HUES6 (cell line): ENCODE data around the gene MPND.

Experiments
- H3K27ac ChIP-seq: 2 replicates; pipeline ENCODE4 v1.7.0; 2013; ENCODE audit warnings: low read depth, mild to moderate bottlenecking, low read length, inconsistent platforms
- H3K27me3 ChIP-seq: 2 replicates; pipeline ENCODE4 v1.6.1; 2013; ENCODE audit warnings: low read length; ENCODE audit not compliant: control insufficient read depth, insufficient read depth
- H3K36me3 ChIP-seq: 2 replicates; pipeline ENCODE4 v1.6.1; 2013; ENCODE audit warnings: low read length; ENCODE audit not compliant: control insufficient read depth, insufficient read depth
- H3K4me1 ChIP-seq: 2 replicates; pipeline ENCODE4 v1.6.1; 2013; ENCODE audit warnings: low read length; ENCODE audit not compliant: control insufficient read depth, insufficient read depth
- H3K4me3 ChIP-seq: 2 replicates; pipeline ENCODE4 v1.5.1; 2013; ENCODE audit warnings: low read depth, low read length
- H3K9ac ChIP-seq: one replicate; pipeline ENCODE4 v1.6.1; 2013; ENCODE audit warnings: mild to moderate bottlenecking, low read length
- H3K9me3 ChIP-seq: 2 replicates; pipeline ENCODE4 v1.6.1; 2013; ENCODE audit warnings: low read depth, low read length; ENCODE audit not compliant: control insufficient read depth, insufficient read depth

The MPND gene

GRCh38 chr19:4401769-4402170 is 58.4 kb downstream of the MPND start:
- H3K4me1 ChIP-seq, result peaks cover 22% of the 10 kb centered on the region
- no peaks in the 10 kb centered on the region for H3K9me3 ChIP-seq
- peak overlapping the region; percentile 43 for H3K9ac ChIP-seq
- H3K27ac ChIP-seq, result no peak overlapping the region; the same call in 1 of the 2 replicates
- H3K27me3 ChIP-seq, result no peaks in the 10 kb centered on the region
- H3K36me3 ChIP-seq, result peaks cover 27% of the 10 kb centered on the region
- peak overlapping the region; percentile 52 for H3K4me3 ChIP-seq

DNA sequence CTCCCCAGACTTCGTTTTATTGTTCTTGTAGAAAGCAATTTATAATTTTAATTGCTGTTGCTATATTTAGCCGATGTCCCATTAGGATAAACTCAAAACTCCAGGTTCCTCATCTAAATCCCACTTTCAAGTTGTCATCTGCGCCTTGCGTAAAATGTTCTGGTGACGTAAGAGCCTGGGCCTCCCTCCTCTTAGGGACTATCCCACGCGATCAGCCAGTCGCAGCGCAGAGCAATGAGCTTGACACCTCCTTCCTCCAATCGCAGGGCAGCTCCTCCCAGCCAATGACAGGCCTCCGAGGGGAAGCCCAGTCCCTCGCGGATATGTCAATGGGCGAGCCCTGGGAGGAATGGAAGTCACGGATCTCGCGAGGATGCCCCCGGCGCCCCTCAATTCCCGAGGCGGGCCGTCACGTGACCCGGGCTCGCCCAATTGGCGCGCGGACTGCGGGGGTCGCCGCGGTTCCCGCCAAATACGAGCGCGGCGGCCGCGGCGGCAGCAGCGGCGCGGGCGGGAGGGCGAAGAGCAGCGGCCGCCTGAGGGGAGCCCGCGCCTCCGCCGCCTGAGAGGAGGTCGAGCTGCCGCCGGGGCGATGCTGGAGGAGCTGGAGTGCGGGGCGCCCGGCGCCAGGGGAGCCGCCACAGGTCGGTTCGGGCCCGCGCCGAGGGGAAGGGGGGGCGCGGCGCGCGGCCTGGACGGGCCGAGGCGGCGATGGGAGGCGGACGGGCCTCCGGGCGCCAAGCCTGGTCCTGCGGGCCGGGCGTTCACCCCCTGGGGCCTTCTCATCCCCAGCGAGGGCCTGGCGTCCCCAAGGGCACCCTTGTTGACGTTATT is 59.0 kb downstream of the MPND start, which contains the start of gene CHAF1A:
Gene CHAF1A (plus strand): TSS at position 470 of the 834 bp plus-strand sequence. CDS start 123 bp downstream, at position 593.
- peaks cover 22% of the 10 kb centered on the region for H3K4me1 ChIP-seq
- no peaks in the 10 kb centered on the region for H3K27me3 ChIP-seq

GRCh38 chr19:4403005-4403761 is 59.8 kb downstream of the MPND start:
- Histone ChIP-seq H3K9ac (peak overlapping the region; percentile 98), H3K4me1 (peaks cover 22% of the 10 kb centered on the region), H3K36me3 (peaks cover 16% of the 10 kb centered on the region), H3K27me3 (no peaks in the 10 kb centered on the region), H3K27ac (peak overlapping the region; percentile 95), H3K9me3 (no peaks in the 10 kb centered on the region), H3K4me3 (peak overlapping the region; percentile 89)

More for the DNA sequence above, 59.0 kb downstream of the MPND start, which contains the start of gene CHAF1A:
- H3K36me3 ChIP-seq, result peaks cover 21% of the 10 kb centered on the region
- no peaks in the 10 kb centered on the region for H3K9me3 ChIP-seq
- H3K9ac ChIP-seq, result peak within 1 kb of the TSS; percentile 98
- H3K4me3 ChIP-seq, result peak within 1 kb of the TSS; percentile 89
- H3K27ac ChIP-seq, result peak within 1 kb of the TSS; percentile 95

GRCh38 chr19:4405977-4406376 is 62.6 kb downstream of the MPND start:
- peaks cover 35% of the 10 kb centered on the region for H3K36me3 ChIP-seq
- H3K9ac ChIP-seq, result no peak overlapping the region

GRCh38 chr19:4406626-4407025 is 63.3 kb downstream of the MPND start:
- H3K27ac ChIP-seq, result peak overlapping the region; percentile 71; the same call in 1 of the 2 replicates
- no peak overlapping the region for H3K9ac ChIP-seq

More at GRCh38 chr19:4405977-4406376, 62.6 kb downstream of the MPND start:
- H3K9me3 ChIP-seq, result no peaks in the 10 kb centered on the region
- H3K4me3 ChIP-seq, result no peak overlapping the region
- peaks cover 37% of the 10 kb centered on the region for H3K4me1 ChIP-seq
- peak overlapping the region; percentile 12; the same call in 1 of the 2 replicates for H3K27ac ChIP-seq
- no peaks in the 10 kb centered on the region for H3K27me3 ChIP-seq

GRCh38 chr19:4409123-4409933 is 66.0 kb downstream of the MPND start:
- Histone ChIP-seq H3K4me1 (peaks cover 38% of the 10 kb centered on the region), H3K27me3 (no peaks in the 10 kb centered on the region), H3K36me3 (peaks cover 65% of the 10 kb centered on the region), H3K4me3 (peak overlapping the region; percentile 21; the same call in 1 of the 2 replicates), H3K27ac (peak overlapping the region; percentile 84), H3K9me3 (no peaks in the 10 kb centered on the region), H3K9ac (peak overlapping the region; percentile 87)

More at GRCh38 chr19:4406626-4407025, 63.3 kb downstream of the MPND start:
- Histone ChIP-seq H3K9me3 (no peaks in the 10 kb centered on the region), H3K4me3 (no peak overlapping the region), H3K4me1 (peaks cover 37% of the 10 kb centered on the region), H3K36me3 (peaks cover 41% of the 10 kb centered on the region), H3K27me3 (no peaks in the 10 kb centered on the region)
